HepG2 (cell line): Measurements from ENCODE around the gene RAD23A. TPM values are rescaled to one million over a fixed set of nuclear protein-coding genes. Genes with fewer than 3 reads are reported as not detected.

Experiments
- ARID3A ChIP-seq: IDR thresholded peaks from 2 replicates; pipeline ENCODE4 v1.6.1; 2012; ENCODE audit warnings: low read depth, low read length, improper control_type of control experiment
- CBX5 ChIP-seq: sonication (generic); formaldehyde crosslinking; IDR thresholded peaks from 2 replicates; pipeline ENCODE4 v1.4.0; 2020; ENCODE audit warnings: missing genetic modification reagents, borderline replicate concordance
- CSRNP1 ChIP-seq: sonication (generic); formaldehyde crosslinking; IDR thresholded peaks from 2 replicates; pipeline ENCODE4 v1.8.1; 2023; ENCODE audit warnings: mild to moderate bottlenecking, missing genetic modification reagents
- ELK4 ChIP-seq: sonication (generic); formaldehyde crosslinking; IDR thresholded peaks from 2 replicates; pipeline ENCODE4 v1.9.0; 2021; ENCODE audit warnings: missing genetic modification reagents, borderline replicate concordance
- GATAD2A ChIP-seq: IDR thresholded peaks from 2 replicates; pipeline ENCODE4 v1.6.1; 2016
- HNF4A ChIP-seq: sonication (generic); formaldehyde crosslinking; IDR thresholded peaks from 2 replicates; pipeline ENCODE4 v1.4.0; 2020; ENCODE audit warnings: missing genetic modification reagents
- MAFG ChIP-seq: sonication (generic); formaldehyde crosslinking; IDR thresholded peaks from 2 replicates; pipeline ENCODE4 v1.5.1; 2020; ENCODE audit warnings: mild to moderate bottlenecking, missing genetic modification reagents
- PCBP1 ChIP-seq: fragments of 200-400 bp; formaldehyde crosslinking; IDR thresholded peaks from 2 replicates; pipeline ENCODE4 v1.6.1; 2017; ENCODE audit warnings: mild to moderate bottlenecking, low read depth, low read length, borderline replicate concordance
- PHF20 ChIP-seq: sonication (generic); formaldehyde crosslinking; IDR thresholded peaks from 2 replicates; pipeline ENCODE4 v1.5.0; 2020; ENCODE audit warnings: mild to moderate bottlenecking, missing genetic modification reagents
- PHF21A ChIP-seq: sonication (generic); formaldehyde crosslinking; IDR thresholded peaks from 2 replicates; pipeline ENCODE4 v1.5.0; 2020; ENCODE audit warnings: mild to moderate bottlenecking, missing genetic modification reagents
- PITX1 ChIP-seq: sonication (generic); formaldehyde crosslinking; IDR thresholded peaks from 2 replicates; pipeline ENCODE4 v1.5.1; 2020; ENCODE audit warnings: mild to moderate bottlenecking, missing genetic modification reagents
- SNAI1 ChIP-seq: sonication (generic); formaldehyde crosslinking; IDR thresholded peaks from 2 replicates; pipeline ENCODE4 v1.5.0; 2020; ENCODE audit warnings: mild to moderate bottlenecking, missing genetic modification reagents, borderline replicate concordance
- THAP9 ChIP-seq: sonication (generic); formaldehyde crosslinking; IDR thresholded peaks from 2 replicates; pipeline ENCODE4; 2020; ENCODE audit warnings: missing genetic modification reagents, mild to moderate bottlenecking, borderline replicate concordance
- ZBTB1 ChIP-seq: sonication (generic); formaldehyde crosslinking; IDR thresholded peaks from 2 replicates; pipeline ENCODE4 v1.4.0; 2020; ENCODE audit warnings: missing genetic modification reagents, borderline replicate concordance
- ZEB1 ChIP-seq: IDR thresholded peaks from 2 replicates; pipeline ENCODE4 v1.6.1; 2012; ENCODE audit warnings: mild to moderate bottlenecking, low read depth, inconsistent platforms; ENCODE audit not compliant: insufficient replicate concordance
- ZFP91 ChIP-seq: sonication (generic); formaldehyde crosslinking; IDR thresholded peaks from 2 replicates; pipeline ENCODE4 v1.9.0; 2022; ENCODE audit warnings: missing genetic modification reagents, mild to moderate bottlenecking, borderline replicate concordance
- ZNF597 ChIP-seq: sonication (generic); formaldehyde crosslinking; IDR thresholded peaks from 2 replicates; pipeline ENCODE4 v1.5.0; 2020; ENCODE audit warnings: missing genetic modification reagents
- ZSCAN22 ChIP-seq: sonication (generic); formaldehyde crosslinking; IDR thresholded peaks from 2 replicates; pipeline ENCODE4 v1.4.0; 2020; ENCODE audit warnings: mild to moderate bottlenecking, missing genetic modification reagents
- polyA plus RNA-seq, 8 experiments: library from polyadenylated mRNA; depleted of rRNA in 3 of 8; stranded (reverse) in 7 of 8; unstranded in 1 of 8; fragments of >200 nt; fragmentation: Illumina TruSeq in 4 of 8; extraction: Trizol in 4 of 8; gene quantifications; 2 replicates each; pipeline versions ENCODE4 v1.2.1 to v1.2.3, GENCODE V29; 2011 to 2016; ENCODE audit warnings: low read depth in 4 of 8, missing spikeins in 1 of 8, mixed read lengths in 1 of 8; ENCODE audit not compliant: insufficient read depth in 1 of 8
- total RNA-seq, 5 experiments: library from RNA; depleted of rRNA; stranded (reverse); fragments of >200 nt; fragmentation: Illumina TruSeq; extraction: Trizol; gene quantifications; 2 replicates each; pipeline ENCODE4 v1.2.3, GENCODE V29; 2016; ENCODE audit warnings: low read depth in 1 of 5

RAD23A gene
- total and polyA plus RNA-seq, 2 of the 13 experiments (the other 11 are each of a cell fraction or from before 2014, with no cell fraction given), result 42.5 to 54.2 TPM

GRCh38 chr19:12965017-12965811 is 19.6 kb downstream of the RAD23A start (continued):
- TF ChIP-seq PHF21A (peak; percentile 63; the same call in 1 of the 2 replicates), ZBTB1 (CRISPR knock-in tag) (no peak), THAP9 (peak; percentile 39; the same call in 1 of the 2 replicates), ZNF597 (CRISPR knock-in tag) (no peak), ZFP91 (CRISPR knock-in tag) (peak; percentile 87; the same call in 1 of the 2 replicates), PHF20 (0 out of 2 replicates have a peak, but pooled peaks have one; percentile 37), MAFG (no peak), ZEB1 (peak; percentile 70), ELK4 (CRISPR knock-in tag) (no peak), PITX1 (CRISPR knock-in tag) (0 out of 2 replicates have a peak, but pooled peaks have one; percentile 62), SNAI1 (CRISPR knock-in tag) (no peak), CBX5 (CRISPR knock-in tag) (peak; percentile 32), GATAD2A (0 out of 2 replicates have a peak, but pooled peaks have one; percentile 35), ZSCAN22 (CRISPR knock-in tag) (no peak), HNF4A (CRISPR knock-in tag) (no peak), PCBP1 (no peak), ARID3A (no peak), CSRNP1 (no peak)
